GM19468 (cell line): ENCODE data around the gene SH3RF2.
"Not testable (repeated sequence)": the region's sequence is repeated elsewhere in the genome, so short reads cannot be mapped to it uniquely, and the experiment has no call there.

Experiments used
- ATAC-seq: cut with Tn5 transposase; IDR thresholded peaks from one replicate; pipeline ENCODE4 v1.9.1; 2021; ENCODE audit warnings: mild to moderate bottlenecking, moderate library complexity, moderate number of reproducible peaks; ENCODE audit not compliant: unreplicated experiment; ENCODE audit errors: extremely low read depth

Gene SH3RF2

DNA sequence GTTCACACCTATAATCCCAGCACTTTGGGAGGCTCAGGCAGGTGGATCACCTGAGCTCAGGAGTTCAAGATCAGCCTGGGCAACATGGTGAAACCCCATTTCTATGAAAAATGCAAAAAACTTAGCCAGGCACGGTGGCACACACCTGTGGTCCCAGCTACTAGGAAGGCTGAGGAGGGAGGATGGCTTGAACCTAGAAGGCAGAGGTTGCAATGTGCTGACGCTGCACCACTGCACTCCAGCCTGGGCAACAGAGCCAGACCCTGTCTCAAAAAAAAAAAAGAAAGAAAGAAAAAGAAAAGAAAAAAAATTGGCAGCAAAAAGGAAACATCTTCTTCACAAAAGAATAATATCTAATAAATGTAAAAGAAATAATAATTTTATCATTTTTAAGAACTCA lies 172.5 kb downstream of the SH3RF2 start:
- ATAC-seq = not testable (repeated sequence)

DNA sequence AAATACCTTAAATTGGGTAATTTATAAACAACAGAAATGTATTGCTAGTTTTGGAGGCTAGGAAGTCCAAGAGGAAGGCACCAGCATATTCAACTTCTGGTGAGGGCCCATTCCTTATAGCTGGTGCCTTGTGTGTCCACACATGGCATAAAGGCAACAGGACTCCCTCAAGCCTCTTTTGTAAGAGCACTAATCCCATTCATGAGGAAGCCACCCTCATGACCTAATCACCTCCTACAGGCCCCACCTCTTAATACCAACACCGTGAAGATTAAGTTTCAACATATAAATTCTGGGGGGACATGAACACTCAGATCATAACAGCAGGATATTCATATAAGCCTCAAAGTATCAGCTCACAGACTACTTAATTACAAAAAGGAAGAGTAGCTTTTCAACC lies 173.0 kb downstream of the SH3RF2 start:
- no peak for ATAC-seq

DNA sequence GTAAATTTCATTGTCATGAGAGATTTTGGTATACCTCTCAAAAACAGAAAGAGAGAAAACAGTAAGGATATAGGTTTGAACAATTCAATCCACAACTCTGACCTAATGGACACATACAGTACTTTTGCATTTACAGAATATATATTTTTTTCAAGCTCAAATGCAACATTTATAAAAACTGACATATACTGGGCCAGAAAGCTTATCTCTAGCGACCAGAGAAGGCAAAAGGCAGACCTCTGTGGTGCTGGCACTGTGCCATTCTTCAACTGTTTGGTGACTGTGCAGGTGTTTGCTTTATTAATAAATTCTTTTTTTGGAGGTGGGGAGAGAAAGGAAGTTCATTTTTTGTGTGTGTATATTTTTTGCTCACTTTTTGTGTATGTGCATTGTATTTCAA lies 175.0 kb downstream of the SH3RF2 start:
- no peak for ATAC-seq

DNA sequence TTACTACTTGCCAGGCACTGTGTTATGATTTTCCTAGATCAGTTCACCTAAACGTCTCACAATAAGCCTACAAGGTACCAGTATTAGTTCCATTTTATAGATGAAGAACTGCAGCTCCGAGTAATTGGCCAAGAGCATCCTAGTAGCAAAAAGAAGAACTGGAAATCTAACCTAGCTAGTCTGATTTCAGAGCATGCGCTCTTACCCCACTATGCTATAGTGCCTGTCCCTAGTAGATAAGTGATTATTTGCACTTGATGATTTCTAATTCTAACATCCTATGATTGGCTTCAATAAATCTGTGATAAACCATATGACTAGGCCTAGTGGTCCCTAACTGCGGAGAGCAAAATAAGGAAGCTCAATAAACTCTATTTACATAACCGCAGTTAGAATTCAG lies 176.1 kb downstream of the SH3RF2 start:
- ATAC-seq = no peak
